ENCODE measurements around the gene PDPN.

GRCh38 chr1:13607002-13607401 lies 23.4 kb downstream of the PDPN start:
- TF ChIP-seq, protein P1, sequence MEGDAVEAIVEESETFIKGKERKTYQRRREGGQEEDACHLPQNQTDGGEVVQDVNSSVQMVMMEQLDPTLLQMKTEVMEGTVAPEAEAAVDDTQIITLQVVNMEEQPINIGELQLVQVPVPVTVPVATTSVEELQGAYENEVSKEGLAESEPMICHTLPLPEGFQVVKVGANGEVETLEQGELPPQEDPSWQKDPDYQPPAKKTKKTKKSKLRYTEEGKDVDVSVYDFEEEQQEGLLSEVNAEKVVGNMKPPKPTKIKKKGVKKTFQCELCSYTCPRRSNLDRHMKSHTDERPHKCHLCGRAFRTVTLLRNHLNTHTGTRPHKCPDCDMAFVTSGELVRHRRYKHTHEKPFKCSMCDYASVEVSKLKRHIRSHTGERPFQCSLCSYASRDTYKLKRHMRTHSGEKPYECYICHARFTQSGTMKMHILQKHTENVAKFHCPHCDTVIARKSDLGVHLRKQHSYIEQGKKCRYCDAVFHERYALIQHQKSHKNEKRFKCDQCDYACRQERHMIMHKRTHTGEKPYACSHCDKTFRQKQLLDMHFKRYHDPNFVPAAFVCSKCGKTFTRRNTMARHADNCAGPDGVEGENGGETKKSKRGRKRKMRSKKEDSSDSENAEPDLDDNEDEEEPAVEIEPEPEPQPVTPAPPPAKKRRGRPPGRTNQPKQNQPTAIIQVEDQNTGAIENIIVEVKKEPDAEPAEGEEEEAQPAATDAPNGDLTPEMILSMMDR (conservative IDR thresholded peaks at IDR 0.05 in 1 of 2, IDR thresholded peaks at IDR 0.05 in 1 of 2; ENCODE audit: low read depth in 1 of 2, low read length in 2 of 2), result no peak
- no peak for TF ChIP-seq EZH2 (IDR thresholded peaks at IDR 0.05; ENCODE audit: low read length, missing control alignments)

Measured in fibroblast of lung (primary cell).